Right kidney (tissue), 1 donor: ENCODE data around the gene EFNA1.
A peak's percentile ranks its signal among the peaks of the same experiment; 100 is the strongest.

Experiments
- DNase-seq: peaks from one replicate; pipeline ENCODE4 v3.0.0-alpha.2; 2016

Gene EFNA1

DNA sequence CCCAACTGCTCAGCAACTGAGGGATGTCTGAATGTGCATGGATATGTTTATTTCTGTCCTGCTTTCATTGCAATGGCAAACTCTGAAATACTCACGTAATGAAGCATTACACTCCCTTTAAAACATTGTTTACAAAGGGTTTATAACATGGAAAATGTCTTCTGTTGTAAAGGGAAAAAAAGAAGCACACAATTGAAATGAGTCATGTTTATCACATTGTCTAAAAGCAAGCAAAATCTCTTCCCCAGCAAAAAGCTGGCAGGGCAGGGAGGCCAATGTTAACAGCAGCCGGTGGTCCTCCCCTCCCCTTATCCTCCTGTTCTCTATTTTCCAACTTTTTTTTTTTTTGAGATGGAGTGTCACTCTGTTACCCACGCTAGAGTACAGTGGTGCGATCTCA lies 3.9 kb upstream of the EFNA1 start:
- DNase-seq = no peak

DNA sequence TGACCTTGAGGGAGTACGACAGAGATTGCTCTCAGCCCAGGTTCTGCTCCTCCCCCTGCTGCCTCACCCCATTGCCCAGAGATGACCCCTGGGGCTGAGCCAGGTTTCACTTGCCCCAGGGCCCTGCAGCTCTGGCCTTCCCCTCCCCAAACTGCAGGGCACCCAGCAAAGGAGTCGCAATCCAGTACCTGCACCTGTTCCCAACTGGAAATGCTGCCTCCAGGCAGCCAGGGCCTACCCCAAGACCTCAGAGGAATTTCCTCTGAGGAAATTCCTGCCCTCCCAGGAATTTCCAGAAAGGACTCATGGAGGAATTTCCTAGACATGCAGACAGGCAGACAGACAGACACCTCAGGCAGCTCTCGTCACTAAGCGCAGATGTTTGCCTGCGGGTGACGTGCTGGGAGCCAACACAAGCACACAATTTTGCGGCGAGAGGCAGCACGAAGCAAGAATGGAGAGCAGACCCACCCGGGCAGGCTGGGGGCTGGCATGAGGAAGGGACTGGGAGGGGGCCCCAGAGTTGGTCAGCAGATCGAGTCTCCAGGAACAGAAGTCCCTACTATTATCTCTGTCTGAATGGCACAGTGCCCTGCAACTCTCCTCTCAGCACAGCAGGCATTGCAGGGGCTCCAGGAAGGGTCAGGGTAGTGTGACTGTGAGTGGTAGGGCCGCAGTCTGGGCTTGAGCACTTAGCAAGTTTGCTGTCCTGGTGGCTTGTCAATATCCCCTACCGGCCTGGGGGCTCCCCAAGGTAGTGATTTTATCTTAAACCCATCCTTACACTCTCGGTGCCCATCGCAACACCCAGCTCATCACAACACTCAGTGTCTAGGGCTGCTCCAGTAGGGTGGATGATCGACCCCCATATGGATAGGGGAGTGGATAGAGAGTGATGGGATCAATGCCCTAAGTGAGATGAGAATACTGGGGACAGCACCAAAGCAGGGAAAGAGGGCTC lies 2.9 kb upstream of the EFNA1 start:
- no peak for DNase-seq

DNA sequence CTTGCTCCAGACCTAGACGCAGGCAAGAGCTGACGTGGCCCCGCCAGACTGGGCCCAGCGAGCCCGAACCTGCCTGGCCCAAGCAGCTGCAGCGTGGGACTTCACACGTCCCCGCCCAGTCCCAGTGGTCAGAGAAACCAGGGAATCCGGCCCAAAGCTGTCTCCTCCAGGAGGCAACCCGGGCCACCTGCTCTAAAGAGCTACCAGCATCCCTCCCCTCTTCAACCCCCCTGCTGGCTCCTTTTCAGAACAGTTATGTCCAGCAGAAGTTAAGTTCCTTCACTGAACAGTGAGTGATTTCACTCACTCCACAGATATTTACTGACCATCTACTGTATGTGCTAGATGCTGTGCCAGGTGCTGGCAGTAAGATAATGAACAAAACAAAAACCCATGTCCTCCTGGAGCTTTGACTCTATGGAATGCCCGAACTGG lies 2.1 kb upstream of the EFNA1 start:
- no peak for DNase-seq

DNA sequence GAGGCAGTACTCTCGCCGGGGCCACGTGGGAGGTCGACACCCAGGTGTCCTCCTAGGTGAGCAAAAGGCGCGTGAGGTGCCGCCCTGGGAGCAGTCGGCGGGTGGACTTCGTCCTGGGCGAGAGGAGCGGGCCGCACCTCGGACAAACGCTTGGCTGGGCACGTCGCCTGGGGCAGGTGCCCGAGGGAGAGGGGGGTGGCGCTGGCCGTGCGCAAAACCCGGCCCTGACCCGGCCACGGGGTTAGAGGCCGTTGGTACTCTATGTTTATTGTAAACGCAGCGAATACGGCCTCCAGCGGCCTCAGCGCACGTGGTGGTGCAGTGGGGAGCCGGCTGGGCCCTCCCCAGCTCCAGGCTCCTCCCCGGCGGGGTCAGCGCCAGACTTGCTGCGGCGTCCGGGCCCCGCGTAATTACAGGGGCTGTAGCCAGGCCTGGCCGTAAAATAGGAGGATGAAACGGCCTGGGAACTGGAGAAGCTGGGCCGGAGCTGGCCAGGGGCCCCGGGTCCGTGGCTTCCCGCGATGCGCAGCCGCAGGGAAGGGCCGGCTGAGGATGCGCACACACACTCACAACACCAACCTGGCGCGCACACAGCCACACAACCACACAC lies 1.6 kb upstream of the EFNA1 start:
- peak; percentile 71 for DNase-seq

- no peak for DNase-seq
Measured at GRCh38 chr1:155126556-155127104, 1.0 kb upstream of the EFNA1 start.

DNA sequence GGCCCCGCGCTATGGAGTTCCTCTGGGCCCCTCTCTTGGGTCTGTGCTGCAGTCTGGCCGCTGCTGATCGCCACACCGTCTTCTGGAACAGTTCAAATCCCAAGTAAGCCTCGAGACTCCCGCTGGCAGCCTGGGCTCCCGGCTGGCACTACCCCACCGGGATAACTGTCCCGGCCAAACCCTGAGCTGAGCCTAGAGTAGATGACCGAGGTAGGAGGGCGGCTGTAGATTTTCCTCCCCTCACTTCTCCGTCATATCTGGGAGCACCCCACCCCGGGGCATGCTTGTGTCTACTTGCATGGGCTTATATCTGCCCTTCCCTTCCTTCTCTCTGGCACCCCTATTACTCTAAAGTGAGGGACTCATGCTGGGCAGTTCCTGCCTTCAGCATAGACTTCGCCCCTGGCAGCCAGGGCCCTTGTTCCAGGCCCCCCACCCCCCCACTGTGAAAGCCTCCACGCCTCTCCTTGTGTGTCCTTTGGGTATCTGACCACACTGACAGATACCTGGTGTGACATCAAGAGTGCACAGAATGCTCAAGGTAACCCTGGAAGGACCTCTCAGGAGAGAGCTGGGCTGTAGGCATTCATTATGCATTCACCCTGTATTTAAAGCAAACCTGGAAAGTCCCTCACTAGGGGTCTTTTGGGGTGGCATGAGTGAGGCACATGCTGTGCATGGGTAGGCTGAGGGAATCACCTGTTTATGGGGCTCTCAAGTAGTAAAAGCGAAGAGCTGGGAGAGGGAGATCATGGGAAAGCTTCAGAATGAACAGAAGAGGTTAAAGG lies 485 bp downstream of the EFNA1 start:
- DNase-seq = peak; percentile 69

DNA sequence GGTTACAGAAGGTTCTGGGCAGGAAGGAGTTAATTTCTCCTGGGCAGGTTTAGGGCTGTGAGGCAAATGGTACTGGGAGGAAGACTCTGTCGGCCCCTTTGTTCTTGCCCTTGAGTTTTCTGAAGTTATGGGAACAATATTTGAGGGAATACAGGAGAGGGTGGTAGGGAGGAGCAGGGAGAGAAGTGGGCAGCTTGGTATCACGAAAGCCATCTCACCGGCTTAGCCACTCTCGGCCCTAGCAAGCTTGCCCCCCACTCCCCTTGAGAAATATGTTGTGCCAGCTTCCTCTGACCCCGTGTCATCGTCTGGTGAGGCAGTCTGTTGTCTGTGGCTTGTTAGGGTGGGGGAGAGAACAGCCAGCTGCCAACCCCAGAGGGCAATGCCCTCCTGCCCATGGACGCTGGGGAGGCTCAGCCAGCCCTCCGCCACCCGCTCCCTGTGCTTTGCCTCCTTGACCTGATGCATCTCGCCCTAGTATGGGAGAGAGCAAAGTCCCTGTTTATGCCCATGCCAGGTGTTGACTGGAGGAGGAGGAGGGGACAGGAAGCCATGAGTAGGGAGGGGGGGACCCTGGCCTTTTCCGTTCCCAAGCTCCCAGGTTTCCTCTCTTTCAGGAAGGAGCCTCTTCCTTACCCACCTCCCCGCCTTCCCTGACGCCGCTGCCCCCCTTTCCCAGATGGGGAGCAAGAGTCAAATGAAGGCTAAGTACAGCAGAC lies 1.2 kb downstream of the EFNA1 start:
- DNase-seq = peak; percentile 62

- DNase-seq = no peak
Measured at GRCh38 chr1:155130272-155131006, 2.8 kb downstream of the EFNA1 start.

- DNase-seq = no peak
Measured at GRCh38 chr1:155131285-155131684, 3.6 kb downstream of the EFNA1 start.

- DNase-seq = no peak
Measured at GRCh38 chr1:155131856-155132255, 4.2 kb downstream of the EFNA1 start.

DNA sequence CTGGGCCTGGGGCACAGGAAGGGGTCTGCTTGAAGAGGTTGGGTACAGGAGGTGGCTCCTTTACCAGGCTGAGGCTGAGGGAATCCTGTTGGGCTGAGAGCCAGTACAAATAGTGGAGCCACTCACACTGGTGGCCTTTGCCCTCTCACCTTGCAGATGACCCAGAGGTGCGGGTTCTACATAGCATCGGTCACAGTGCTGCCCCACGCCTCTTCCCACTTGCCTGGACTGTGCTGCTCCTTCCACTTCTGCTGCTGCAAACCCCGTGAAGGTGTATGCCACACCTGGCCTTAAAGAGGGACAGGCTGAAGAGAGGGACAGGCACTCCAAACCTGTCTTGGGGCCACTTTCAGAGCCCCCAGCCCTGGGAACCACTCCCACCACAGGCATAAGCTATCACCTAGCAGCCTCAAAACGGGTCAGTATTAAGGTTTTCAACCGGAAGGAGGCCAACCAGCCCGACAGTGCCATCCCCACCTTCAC lies 6.2 kb downstream of the EFNA1 start:
- DNase-seq = no peak

DNA sequence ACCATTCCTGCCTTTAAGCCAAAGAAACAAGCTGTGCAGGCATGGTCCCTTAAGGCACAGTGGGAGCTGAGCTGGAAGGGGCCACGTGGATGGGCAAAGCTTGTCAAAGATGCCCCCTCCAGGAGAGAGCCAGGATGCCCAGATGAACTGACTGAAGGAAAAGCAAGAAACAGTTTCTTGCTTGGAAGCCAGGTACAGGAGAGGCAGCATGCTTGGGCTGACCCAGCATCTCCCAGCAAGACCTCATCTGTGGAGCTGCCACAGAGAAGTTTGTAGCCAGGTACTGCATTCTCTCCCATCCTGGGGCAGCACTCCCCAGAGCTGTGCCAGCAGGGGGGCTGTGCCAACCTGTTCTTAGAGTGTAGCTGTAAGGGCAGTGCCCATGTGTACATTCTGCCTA lies 6.6 kb downstream of the EFNA1 start:
- DNase-seq = no peak

GRCh38 chr1:155134880-155135414 lies 7.3 kb downstream of the EFNA1 start:
- DNase-seq = no peak

DNA sequence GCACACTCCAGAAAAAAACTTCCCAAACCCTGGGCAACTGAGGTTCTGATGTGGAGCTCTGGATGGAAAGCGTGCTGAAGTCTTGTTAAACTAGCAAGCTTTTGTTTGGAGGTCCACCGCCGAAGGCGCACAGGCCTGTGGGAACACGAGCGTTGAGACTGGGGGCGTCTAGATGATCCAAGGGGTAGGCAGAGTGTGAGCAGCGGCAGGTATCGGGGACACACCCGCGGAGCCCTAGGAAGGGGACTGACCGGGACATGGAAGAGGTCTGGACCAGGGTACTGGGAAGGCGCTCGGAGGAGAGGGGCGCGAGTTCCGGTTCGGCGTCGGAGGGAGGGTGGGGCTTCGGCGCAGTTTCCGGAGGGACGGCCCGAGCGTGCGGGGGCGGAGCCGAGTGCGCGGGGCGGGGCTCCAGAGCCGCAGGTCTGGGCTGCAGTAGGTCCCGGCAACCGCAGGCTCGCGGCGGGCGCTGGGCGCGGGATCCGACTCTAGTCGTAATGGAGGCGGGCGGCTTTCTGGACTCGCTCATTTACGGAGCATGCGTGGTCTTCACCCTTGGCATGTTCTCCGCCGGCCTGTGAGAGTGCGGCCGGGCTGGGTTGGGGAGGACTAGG lies 7.8 kb downstream of the EFNA1 start, which contains the start of gene SLC50A1:
Gene SLC50A1 (plus strand): TSS at position 438 of the 614 bp plus-strand sequence. CDS start 60 bp downstream, at position 498.
- DNase-seq = peak; percentile 91

- DNase-seq = no peak
Measured at GRCh38 chr1:155136748-155137147, 9.1 kb downstream of the EFNA1 start.

- no peak for DNase-seq
Measured at GRCh38 chr1:155137154-155137949, 9.7 kb downstream of the EFNA1 start.

GRCh38 chr1:155139895-155140629 lies 12.4 kb downstream of the EFNA1 start, which contains the start of gene DPM3:
TSS of gene DPM3 (minus strand) at chr1:155140531. CDS start at chr1:155140240, 291 bp downstream.
- DNase-seq = peak; percentile 85

- DNase-seq = no peak
Measured at GRCh38 chr1:155140630-155140953, 12.9 kb downstream of the EFNA1 start.
